Left ventricle myocardium inferior (tissue), 1 donor: ENCODE data around the gene GPC3. TPM values are rescaled to one million over a fixed set of nuclear protein-coding genes. Genes with fewer than 3 reads are reported as not detected.

Experiments
- DNase-seq: peaks from one replicate; pipeline ENCODE4 v3.0.0-alpha.2; 2020
- H3K27ac ChIP-seq: fragments of 200-600 bp; replicated peaks from 2 replicates; pipeline ENCODE4 v1.8.0; 2021
- H3K27me3 ChIP-seq: fragments of 200-600 bp; 2 replicates; pipeline ENCODE4 v1.8.0; 2021; ENCODE audit warnings: low read depth
- H3K36me3 ChIP-seq: fragments of 200-600 bp; 2 replicates; pipeline ENCODE4 v1.8.0; 2021
- H3K4me1 ChIP-seq: fragments of 200-600 bp; 2 replicates; pipeline ENCODE4 v1.8.0; 2021
- H3K4me3 ChIP-seq: fragments of 200-600 bp; 2 replicates; pipeline ENCODE4 v1.8.0; 2021; ENCODE audit warnings: mild to moderate bottlenecking, moderate library complexity
- H3K9me3 ChIP-seq: fragments of 200-600 bp; replicated peaks from 2 replicates; pipeline ENCODE4 v1.8.0; 2021
- intact Hi-C: fragments of 100-400 bp; cut with micrococcal nuclease; formaldehyde crosslinking; loops from one replicate; pipeline ENCODE4 v1.11.0; 2022
- total RNA-seq: library from RNA; stranded (reverse); fragmentation: NEBNext Ultra II Directional; extraction: Animal tissue kit (Norgen Biotek cat#: 25700); gene quantifications from one replicate; pipeline ENCODE4 v1.2.1, GENCODE V29; 2021
- TF ChIP-seq, protein P1 (sequence below): fragments of 200-600 bp; IDR thresholded peaks from 2 replicates; pipeline ENCODE4 v1.8.0; 2021; ENCODE audit warnings: antibody characterized with exemption, mild to moderate bottlenecking, borderline replicate concordance
- donor health status: DM: no; HTN: yes; CAD: no; lungs with severe emphysema.

The GPC3 gene
- total RNA-seq, 1 donor from 2014 or later, result 5.4 TPM

DNA sequence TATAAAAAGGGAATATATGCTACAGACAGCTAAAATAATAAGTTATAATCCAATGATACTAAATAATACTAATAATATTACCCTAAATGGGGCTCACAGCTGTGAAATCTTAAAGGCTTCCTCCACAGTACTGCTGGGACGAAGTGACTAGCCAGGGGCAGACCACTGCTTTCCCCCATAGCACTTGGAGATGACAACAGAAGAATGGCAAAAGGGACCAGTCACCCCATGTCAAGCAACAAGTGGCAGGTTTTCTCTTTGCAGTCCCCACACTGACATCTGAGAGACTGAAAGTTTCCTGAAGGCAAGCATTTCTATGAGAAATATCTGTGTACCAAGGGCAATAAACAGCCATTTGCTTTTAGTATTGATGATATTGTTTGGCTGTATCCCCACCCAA lies 396.6 kb downstream of the GPC3 start:
- TF ChIP-seq, protein P1, sequence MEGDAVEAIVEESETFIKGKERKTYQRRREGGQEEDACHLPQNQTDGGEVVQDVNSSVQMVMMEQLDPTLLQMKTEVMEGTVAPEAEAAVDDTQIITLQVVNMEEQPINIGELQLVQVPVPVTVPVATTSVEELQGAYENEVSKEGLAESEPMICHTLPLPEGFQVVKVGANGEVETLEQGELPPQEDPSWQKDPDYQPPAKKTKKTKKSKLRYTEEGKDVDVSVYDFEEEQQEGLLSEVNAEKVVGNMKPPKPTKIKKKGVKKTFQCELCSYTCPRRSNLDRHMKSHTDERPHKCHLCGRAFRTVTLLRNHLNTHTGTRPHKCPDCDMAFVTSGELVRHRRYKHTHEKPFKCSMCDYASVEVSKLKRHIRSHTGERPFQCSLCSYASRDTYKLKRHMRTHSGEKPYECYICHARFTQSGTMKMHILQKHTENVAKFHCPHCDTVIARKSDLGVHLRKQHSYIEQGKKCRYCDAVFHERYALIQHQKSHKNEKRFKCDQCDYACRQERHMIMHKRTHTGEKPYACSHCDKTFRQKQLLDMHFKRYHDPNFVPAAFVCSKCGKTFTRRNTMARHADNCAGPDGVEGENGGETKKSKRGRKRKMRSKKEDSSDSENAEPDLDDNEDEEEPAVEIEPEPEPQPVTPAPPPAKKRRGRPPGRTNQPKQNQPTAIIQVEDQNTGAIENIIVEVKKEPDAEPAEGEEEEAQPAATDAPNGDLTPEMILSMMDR, result no peak

DNA sequence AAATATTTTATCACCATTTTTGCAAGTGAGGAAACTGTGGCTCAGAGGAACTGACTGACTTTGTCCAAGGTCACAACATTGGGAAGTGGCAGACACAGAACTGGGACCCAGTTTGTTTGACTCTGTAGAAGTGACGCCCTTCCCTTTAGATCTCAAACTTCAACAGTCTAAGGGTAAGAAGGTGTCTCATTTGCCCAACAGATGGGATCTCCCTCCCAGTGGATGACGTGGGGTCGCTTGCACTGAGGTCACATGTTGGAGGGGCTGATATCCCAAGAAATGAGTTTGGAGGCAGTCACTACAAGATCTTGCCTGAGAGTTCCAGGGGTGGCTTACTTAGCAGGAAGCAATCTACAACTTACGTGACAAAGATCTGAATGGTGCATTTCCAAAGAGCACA lies 397.6 kb downstream of the GPC3 start:
- intact Hi-C loops, result no loop called here
- no peak for DNase-seq
- H3K4me3 ChIP-seq, result no peak overlapping the region
- H3K9me3 ChIP-seq, result no peaks in the 10 kb centered on the region
- H3K36me3 ChIP-seq, result no peaks in the 10 kb centered on the region
- H3K27ac ChIP-seq, result no peak overlapping the region
- TF ChIP-seq, protein P1, result no peak
- H3K4me1 ChIP-seq, result no peaks in the 10 kb centered on the region
- no peaks in the 10 kb centered on the region for H3K27me3 ChIP-seq

More for the DNA sequence above, 396.6 kb downstream of the GPC3 start:
- no peaks in the 10 kb centered on the region for H3K36me3 ChIP-seq
- no peak overlapping the region for H3K4me3 ChIP-seq
- H3K27ac ChIP-seq, result no peak overlapping the region
- intact Hi-C loops, result no loop called here
- DNase-seq, result no peak
- no peaks in the 10 kb centered on the region for H3K9me3 ChIP-seq
- H3K4me1 ChIP-seq, result no peaks in the 10 kb centered on the region
- H3K27me3 ChIP-seq, result no peaks in the 10 kb centered on the region

DNA sequence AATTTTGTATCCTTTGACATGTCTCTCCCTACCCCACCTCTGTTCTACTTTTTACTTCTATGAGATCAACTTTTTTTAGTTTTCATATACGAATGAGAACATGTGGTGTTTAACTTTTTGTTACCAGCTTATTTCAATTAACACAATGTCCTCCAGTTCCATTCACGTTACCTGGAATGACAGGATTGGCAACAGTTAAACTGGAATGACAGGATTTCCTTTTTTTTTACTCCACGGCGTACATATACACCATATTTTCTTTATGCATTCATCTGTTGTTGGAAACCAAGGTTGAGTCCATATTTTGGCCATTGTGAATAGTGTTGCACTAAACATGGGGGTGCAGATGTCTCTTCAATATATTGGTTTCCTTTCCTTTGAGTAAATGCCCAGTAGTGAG lies 398.3 kb downstream of the GPC3 start:
- Histone ChIP-seq H3K4me1 (no peaks in the 10 kb centered on the region), H3K27me3 (no peaks in the 10 kb centered on the region), H3K36me3 (no peaks in the 10 kb centered on the region), H3K9me3 (no peaks in the 10 kb centered on the region), H3K4me3 (no peak overlapping the region), H3K27ac (no peak overlapping the region)
- intact Hi-C loops, result no loop called here
- DNase-seq, result no peak
- TF ChIP-seq, protein P1, result no peak

DNA sequence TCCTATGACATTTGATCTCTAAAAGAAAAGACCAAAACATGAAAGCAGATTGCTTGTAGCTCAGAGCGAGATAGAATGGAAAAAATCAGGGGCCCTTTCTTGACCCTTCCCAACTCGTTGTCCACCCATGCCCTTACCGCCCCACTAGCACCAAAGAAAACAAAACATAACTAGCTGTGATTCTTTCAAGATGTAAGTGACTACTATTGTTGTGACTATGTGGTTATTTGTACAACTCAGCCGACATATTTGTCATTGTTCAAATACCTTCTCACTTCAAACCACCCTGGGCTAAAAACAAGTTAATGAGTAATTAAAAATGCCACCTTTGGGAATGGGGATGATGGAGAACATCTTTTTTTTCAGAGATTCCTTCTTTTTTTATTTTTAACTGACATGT lies 399.0 kb downstream of the GPC3 start:
- H3K9me3 ChIP-seq, result no peaks in the 10 kb centered on the region
- H3K36me3 ChIP-seq, result no peaks in the 10 kb centered on the region
- intact Hi-C loops, result no loop called here
- no peaks in the 10 kb centered on the region for H3K4me1 ChIP-seq
- no peak overlapping the region for H3K27ac ChIP-seq
- H3K27me3 ChIP-seq, result no peaks in the 10 kb centered on the region
- no peak overlapping the region for H3K4me3 ChIP-seq
- TF ChIP-seq, protein P1, result no peak
- DNase-seq, result no peak

DNA sequence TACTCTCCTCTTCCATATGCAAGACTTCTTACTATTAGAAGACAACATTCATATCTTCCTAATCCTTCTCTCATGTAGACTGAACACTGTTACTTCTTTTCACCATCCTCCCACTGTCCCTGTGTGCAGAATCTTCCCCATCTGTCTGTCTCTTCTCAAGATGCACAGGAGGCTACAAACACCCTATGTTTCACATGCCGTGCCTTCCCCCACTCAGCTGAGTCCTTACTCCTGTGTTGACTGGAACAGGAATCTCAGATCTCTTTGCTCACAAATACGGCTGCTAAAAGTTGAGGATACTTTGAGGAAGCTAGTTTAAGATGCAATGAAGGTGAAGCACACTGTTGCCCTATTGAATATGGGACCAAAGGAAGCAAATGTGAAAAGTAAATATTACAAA lies 401.6 kb downstream of the GPC3 start:
- H3K9me3 ChIP-seq, result no peaks in the 10 kb centered on the region
- no peaks in the 10 kb centered on the region for H3K4me1 ChIP-seq
- no peak for DNase-seq
- no peak overlapping the region for H3K4me3 ChIP-seq
- no peaks in the 10 kb centered on the region for H3K36me3 ChIP-seq
- H3K27me3 ChIP-seq, result no peaks in the 10 kb centered on the region
- no peak overlapping the region for H3K27ac ChIP-seq
- intact Hi-C loops, result no loop called here
- TF ChIP-seq, protein P1, result no peak

DNA sequence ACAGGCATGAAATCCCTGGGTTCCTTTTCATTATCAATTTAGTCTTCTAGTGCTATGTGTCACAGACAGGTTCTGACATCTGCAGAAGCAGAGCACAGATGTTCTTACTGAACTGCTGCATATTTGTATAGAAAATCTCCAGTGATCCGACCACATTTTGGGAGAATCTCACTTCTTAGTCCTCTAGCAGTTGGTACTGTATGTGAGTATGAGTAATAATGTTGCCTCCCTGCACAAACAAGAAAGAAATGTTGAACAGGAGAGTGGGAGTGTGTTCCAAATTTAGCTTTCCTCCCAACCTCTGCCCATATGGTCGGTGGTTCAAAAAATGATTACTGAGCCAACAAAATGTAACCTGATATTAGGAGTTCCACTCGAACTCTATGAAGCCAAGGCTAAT lies 404.8 kb downstream of the GPC3 start:
- TF ChIP-seq, protein P1, result no peak
- intact Hi-C loops, result no loop called here
- Histone ChIP-seq H3K27me3 (no peaks in the 10 kb centered on the region), H3K4me1 (no peaks in the 10 kb centered on the region), H3K9me3 (no peaks in the 10 kb centered on the region), H3K4me3 (no peak overlapping the region), H3K36me3 (no peaks in the 10 kb centered on the region), H3K27ac (no peak overlapping the region)
- DNase-seq, result no peak
